Activated CD8-positive, alpha-beta T cell treated with anti-CD3 and anti-CD28 coated beads for 36 hours (primary cell): Measurements from ENCODE around the gene TRMT44. TPM values are rescaled to one million over a fixed set of nuclear protein-coding genes. Genes with fewer than 3 reads are reported as not detected.

Source experiments
- ATAC-seq: fragments of 200-7000 bp; cut with Tn5 transposase; one replicate; pipeline ENCODE4 v1.10.0; 2021; ENCODE audit warnings: mild to moderate bottlenecking, moderate library complexity
- CTCF ChIA-PET: fragments of 350-600 bp; sonication (Branson Sonifier 250); formaldehyde crosslinking; loops from one replicate; lab custom pipeline; 2021; ENCODE audit warnings: antibody characterized with exemption; lab: Charles Lee
- POLR2A ChIA-PET: fragments of 350-600 bp; sonication (Branson Sonifier 250); formaldehyde crosslinking; loops from one replicate; lab custom pipeline; 2021; ENCODE audit warnings: antibody characterized with exemption; lab: Charles Lee
- DNase-seq: peaks from one replicate; pipeline ENCODE4 v3.0.0-alpha.2; 2020
- H3K27ac Mint-ChIP-seq: one replicate; pipeline ENCODE4 v1.8.0; 2021; ENCODE audit warnings: mild to moderate bottlenecking, mixed read lengths
- H3K27me3 Mint-ChIP-seq: one replicate; pipeline ENCODE4 v1.8.0; 2021; ENCODE audit warnings: mixed read lengths
- H3K36me3 Mint-ChIP-seq: one replicate; pipeline ENCODE4 v1.8.0; 2021; ENCODE audit warnings: low read depth, mixed read lengths
- H3K4me1 Mint-ChIP-seq: one replicate; pipeline ENCODE4 v1.8.0; 2021; ENCODE audit warnings: low read depth, mixed read lengths
- H3K4me3 Mint-ChIP-seq: one replicate; pipeline ENCODE4 v1.8.0; 2021; ENCODE audit warnings: mild to moderate bottlenecking, moderate library complexity, mixed read lengths
- H3K9me3 Mint-ChIP-seq: one replicate; pipeline ENCODE4 v1.8.0; 2021; ENCODE audit warnings: mixed read lengths
- intact Hi-C: fragments of 100-400 bp; cut with micrococcal nuclease; formaldehyde crosslinking; loops from one replicate; pipeline ENCODE4 v1.10.0; 2022
- total RNA-seq, 2 experiments: library from RNA; stranded (reverse); gene quantifications; one replicate each; pipeline ENCODE4 v1.2.3, GENCODE V29; 2021
- TF ChIP-seq, protein P1 (sequence below): fragments of 200-600 bp; IDR thresholded peaks from one replicate; pipeline ENCODE4 v1.8.0; 2022; ENCODE audit warnings: antibody characterized with exemption, mild to moderate bottlenecking

Gene TRMT44
- total RNA-seq, 2 experiments from 2014 or later: 25.5 to 26.3 TPM

DNA sequence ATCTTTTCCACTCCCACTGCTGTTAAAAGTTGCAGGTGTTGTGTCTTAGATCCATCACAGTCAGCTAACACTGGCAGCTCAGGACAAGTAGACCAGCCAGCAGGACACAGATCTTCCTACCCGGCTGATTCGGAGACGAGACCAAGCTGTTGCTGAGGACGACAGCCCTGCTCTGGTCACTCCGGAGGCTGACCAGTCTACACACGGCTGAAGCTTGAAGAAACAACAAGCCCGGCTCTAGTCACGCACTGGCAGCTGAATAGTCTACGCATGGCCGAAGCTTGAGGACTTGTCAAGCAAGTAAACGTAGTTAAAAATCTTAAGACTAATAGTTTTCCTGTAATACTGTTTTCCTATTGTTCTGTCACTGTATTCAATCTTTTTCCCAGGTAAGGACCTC, 1.8 kb upstream of the TRMT44 start:
- intact Hi-C loops: no loop called here
- H3K4me3 Mint-ChIP-seq: peak overlapping the region; percentile 89
- peak overlapping the region; percentile 36 for H3K27ac Mint-ChIP-seq
- TF ChIP-seq, protein P1, sequence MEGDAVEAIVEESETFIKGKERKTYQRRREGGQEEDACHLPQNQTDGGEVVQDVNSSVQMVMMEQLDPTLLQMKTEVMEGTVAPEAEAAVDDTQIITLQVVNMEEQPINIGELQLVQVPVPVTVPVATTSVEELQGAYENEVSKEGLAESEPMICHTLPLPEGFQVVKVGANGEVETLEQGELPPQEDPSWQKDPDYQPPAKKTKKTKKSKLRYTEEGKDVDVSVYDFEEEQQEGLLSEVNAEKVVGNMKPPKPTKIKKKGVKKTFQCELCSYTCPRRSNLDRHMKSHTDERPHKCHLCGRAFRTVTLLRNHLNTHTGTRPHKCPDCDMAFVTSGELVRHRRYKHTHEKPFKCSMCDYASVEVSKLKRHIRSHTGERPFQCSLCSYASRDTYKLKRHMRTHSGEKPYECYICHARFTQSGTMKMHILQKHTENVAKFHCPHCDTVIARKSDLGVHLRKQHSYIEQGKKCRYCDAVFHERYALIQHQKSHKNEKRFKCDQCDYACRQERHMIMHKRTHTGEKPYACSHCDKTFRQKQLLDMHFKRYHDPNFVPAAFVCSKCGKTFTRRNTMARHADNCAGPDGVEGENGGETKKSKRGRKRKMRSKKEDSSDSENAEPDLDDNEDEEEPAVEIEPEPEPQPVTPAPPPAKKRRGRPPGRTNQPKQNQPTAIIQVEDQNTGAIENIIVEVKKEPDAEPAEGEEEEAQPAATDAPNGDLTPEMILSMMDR: no peak
- POLR2A ChIA-PET: interaction anchor here (1.0 to 4.5 kb wide), 2 partner anchors 10 to 28 kb away, joined by 3 to 34 read pairs; no protein-coding TSS in a partner anchor
- ATAC-seq (no peak), DNase-seq (no peak)
- H3K9me3 Mint-ChIP-seq: no peaks in the 10 kb centered on the region
- peaks cover 61% of the 10 kb centered on the region for H3K4me1 Mint-ChIP-seq
- CTCF ChIA-PET: interaction anchor here (1.2 to 4.6 kb wide), 2 partner anchors 10 to 240 kb away, joined by 3 to 19 read pairs; partner anchors contain the start of gene SH3TC1
- peaks cover 12% of the 10 kb centered on the region for H3K36me3 Mint-ChIP-seq
- no peaks in the 10 kb centered on the region for H3K27me3 Mint-ChIP-seq

DNA sequence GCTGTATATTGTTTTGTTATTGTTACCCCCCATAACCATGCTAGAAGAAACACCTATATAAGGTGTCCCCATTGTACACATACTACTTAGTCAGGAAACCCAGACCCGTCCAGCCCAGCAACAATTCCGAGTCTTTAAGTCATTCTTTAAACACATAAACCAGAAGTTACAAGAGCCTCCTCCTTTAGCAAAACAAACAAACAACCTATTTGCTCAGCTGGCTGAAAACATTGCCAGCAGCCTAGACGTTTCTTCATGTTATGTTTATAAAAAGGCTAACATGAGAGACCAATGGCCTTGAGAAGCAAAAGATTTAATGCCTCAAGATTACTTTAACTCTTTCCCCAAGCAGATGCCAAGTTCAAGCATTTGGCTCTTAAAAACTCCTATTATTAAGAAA, 1.4 kb upstream of the TRMT44 start:
- ChIA-PET POLR2A (interaction anchor here (1.0 to 4.5 kb wide), 4 partner anchors 11 to 29 kb away, joined by 3 to 34 read pairs (median 8); no protein-coding TSS in a partner anchor), CTCF (interaction anchor here (1.2 to 4.6 kb wide), 2 partner anchors 10 to 240 kb away, joined by 3 to 19 read pairs; partner anchors contain the start of gene SH3TC1)
- no peaks in the 10 kb centered on the region for H3K9me3 Mint-ChIP-seq
- peak overlapping the region; percentile 89 for H3K4me3 Mint-ChIP-seq
- ATAC-seq (no peak), DNase-seq (no peak)
- H3K27ac Mint-ChIP-seq: peak overlapping the region; percentile 26
- peaks cover 12% of the 10 kb centered on the region for H3K36me3 Mint-ChIP-seq
- TF ChIP-seq, protein P1: no peak
- H3K27me3 Mint-ChIP-seq: no peaks in the 10 kb centered on the region
- peaks cover 65% of the 10 kb centered on the region for H3K4me1 Mint-ChIP-seq
- intact Hi-C loops: no loop called here

DNA sequence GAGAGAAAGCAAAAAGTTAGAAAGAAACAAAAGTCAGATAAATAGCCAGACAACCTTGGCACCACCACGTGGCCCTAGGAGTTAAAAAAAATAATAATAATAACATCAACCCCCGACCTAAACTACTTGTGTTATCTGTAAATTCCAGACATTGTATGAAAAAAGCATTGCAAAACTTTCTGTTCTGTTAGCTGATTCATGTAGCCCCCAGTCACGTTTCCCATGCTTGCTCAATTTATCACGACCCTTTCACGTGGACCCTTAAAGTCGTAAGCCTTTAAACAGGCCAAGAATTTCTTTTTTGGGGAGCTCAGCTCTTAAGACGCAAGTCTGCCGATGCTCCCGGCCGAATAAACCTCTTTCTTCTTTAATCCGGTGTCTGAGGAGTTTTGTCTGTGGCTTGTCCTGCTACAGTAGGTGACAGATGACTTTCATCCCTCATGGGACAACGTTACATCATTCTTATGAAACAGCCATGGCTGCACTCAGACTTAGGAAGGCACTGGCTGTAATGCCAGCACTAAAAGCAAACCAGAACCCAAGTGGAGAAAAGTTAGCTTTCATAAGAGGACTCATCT, 574 bp upstream of the TRMT44 start:
- Mint-ChIP-seq H3K27ac (peak overlapping the region; percentile 93), H3K4me1 (peaks cover 57% of the 10 kb centered on the region), H3K9me3 (no peaks in the 10 kb centered on the region), H3K36me3 (peaks cover 9% of the 10 kb centered on the region), H3K4me3 (peak overlapping the region; percentile 89), H3K27me3 (no peaks in the 10 kb centered on the region)
- DNase-seq (peak; percentile 47), ATAC-seq (peak; percentile 50)
- intact Hi-C loops: no loop called here
- ChIA-PET POLR2A (interaction anchor here (0.6 to 4.5 kb wide), 8 partner anchors 8 to 198 kb away, joined by 3 to 34 read pairs (median 3); no protein-coding TSS in a partner anchor), CTCF (interaction anchor here (0.9 to 4.6 kb wide), 3 partner anchors 11 to 219 kb away, joined by 3 to 19 read pairs (median 4); no protein-coding TSS in a partner anchor)
- TF ChIP-seq, protein P1: no peak

DNA sequence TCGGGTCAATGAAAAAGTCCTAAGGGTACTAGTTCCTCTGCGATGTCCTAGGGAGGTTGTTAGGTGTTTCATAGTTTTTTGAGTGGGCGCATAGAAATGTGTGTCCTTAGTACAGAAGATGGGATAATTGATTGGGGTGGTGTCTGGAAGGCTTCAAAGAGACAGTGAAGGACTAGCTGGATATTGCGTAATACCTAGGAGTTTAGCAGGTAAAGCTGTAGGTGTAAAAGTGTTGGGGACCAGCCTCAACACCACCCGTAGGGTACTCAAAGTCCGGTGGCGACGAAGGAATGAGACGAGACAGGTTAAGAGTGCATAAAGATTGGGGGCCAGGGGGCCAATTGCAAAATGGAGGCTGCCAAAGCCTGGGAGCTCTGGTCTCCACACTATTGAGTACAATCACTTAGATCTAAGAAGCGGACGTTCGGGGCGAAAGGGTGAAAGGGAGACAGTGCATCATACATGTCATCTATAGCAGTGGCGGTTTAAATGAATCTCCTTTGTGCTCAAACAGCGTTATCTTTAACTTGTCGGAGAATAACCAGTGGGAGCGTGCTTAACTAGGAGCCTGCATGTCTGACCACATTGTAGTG, 1.0 kb downstream of the TRMT44 start:
- Mint-ChIP-seq H3K4me1 (peaks cover 56% of the 10 kb centered on the region), H3K27me3 (no peaks in the 10 kb centered on the region), H3K36me3 (peaks cover 14% of the 10 kb centered on the region), H3K4me3 (peak overlapping the region; percentile 89), H3K9me3 (no peaks in the 10 kb centered on the region), H3K27ac (peak overlapping the region; percentile 73)
- intact Hi-C loops: no loop called here
- ChIA-PET POLR2A (interaction anchor here (3.0 to 4.5 kb wide), 2 partner anchors 12 to 13 kb away, joined by 8 to 34 read pairs; no protein-coding TSS in a partner anchor), CTCF (interaction anchor here (1.2 to 4.6 kb wide), 3 partner anchors 13 to 220 kb away, joined by 4 to 19 read pairs (median 4); no protein-coding TSS in a partner anchor)
- TF ChIP-seq, protein P1: no peak
- no peak for ATAC-seq
- no peak for DNase-seq
